ENCODE data around the gene CNPY1. TPM values are rescaled to one million over a fixed set of nuclear protein-coding genes. Genes with fewer than 3 reads are reported as not detected.
"Not testable (repeated sequence)": the region's sequence is repeated elsewhere in the genome, so short reads cannot be mapped to it uniquely, and the experiment has no call there.

The CNPY1 gene
- not detected in 2 replicates for total RNA-seq (2021)
- long read RNA-seq: 0 reads

GRCh38 chr7:155546449-155546848 lies at the start of gene CNPY1:
Gene CNPY1, minus strand, starts transcription at chr7:155546559. Its CDS starts 630 bp downstream, at chr7:155545929.
- not testable (repeated sequence) for H3K4me2 ChIP-seq (ENCODE audit: insufficient read depth, insufficient read length, low read length); H3K79me1 ChIP-seq (ENCODE audit: insufficient read depth, low read depth, low read length, poor library complexity, severe bottlenecking); H3K4me1 ChIP-seq (ENCODE audit: insufficient read depth, low read length); H2AK5ac ChIP-seq (ENCODE audit: insufficient read length, low read length); H3K14ac ChIP-seq (ENCODE audit: insufficient read depth, low read length); H2BK5ac ChIP-seq (ENCODE audit: insufficient read length, low read length); H4K91ac ChIP-seq (ENCODE audit: insufficient read length, low read depth, low read length); H3K36me3 Mint-ChIP-seq (ENCODE audit: insufficient read depth in 1 of 3, low read depth in 3 of 3); H3K79me2 ChIP-seq (ENCODE audit: insufficient read depth, low read length); H2BK15ac ChIP-seq (ENCODE audit: low read depth, low read length); H3K4me3 Mint-ChIP-seq; H2AFZ ChIP-seq (ENCODE audit: low read length); H3K27me3 ChIP-seq (ENCODE audit: insufficient read depth, low read length); H4K5ac ChIP-seq (ENCODE audit: insufficient read length, low read depth, low read length); H2BK120ac ChIP-seq (ENCODE audit: low read depth, low read length, poor library complexity, severe bottlenecking); H3K4ac ChIP-seq (ENCODE audit: low read depth, low read length); H3K56ac ChIP-seq (ENCODE audit: insufficient read length, low read depth, low read length); H2BK20ac ChIP-seq (ENCODE audit: low read depth, low read length, poor library complexity, severe bottlenecking); H4K20me1 ChIP-seq (ENCODE audit: control insufficient read depth, insufficient read depth, insufficient read length); H3K27ac ChIP-seq (ENCODE audit: insufficient read length, low read depth, low read length); H3K23ac ChIP-seq (ENCODE audit: insufficient read length, low read depth, low read length); H3K18ac ChIP-seq (ENCODE audit: insufficient read length, low read depth, low read length); H3K9me3 Mint-ChIP-seq; H2BK12ac ChIP-seq (ENCODE audit: insufficient read length, low read depth, low read length); H3K23me2 ChIP-seq (ENCODE audit: insufficient read length, low read depth, low read length, poor library complexity, severe bottlenecking); DNase-seq; H4K8ac ChIP-seq (replicated peaks; ENCODE audit: insufficient read length, low read depth, low read length); H3K9ac ChIP-seq (ENCODE audit: extremely low read depth, insufficient read length, low read length); H3T11ph ChIP-seq (ENCODE audit: low read length); H3K9me3 ChIP-seq (ENCODE audit: control insufficient read depth, low read depth, low read length)
- peaks cover 25% of the 10 kb centered on the region for H3K27me3 Mint-ChIP-seq (ENCODE audit: low read depth)
- peaks cover 7 to 13% of the 10 kb centered on the region in 2 experiments; a peak in 3 of 4 replicates for H3K4me1 Mint-ChIP-seq
- peak within 1 kb of the TSS in 1 of 3 experiments; percentile 85; a peak in 1 of 7 replicates for H3K27ac Mint-ChIP-seq
- no CpG with 5 or more reads among the region's 1 CpG for WGBS (ENCODE audit: extremely low coverage, insufficient read length, low lambda C conversion rate)

All from H9 (cell line).